OCI-LY1 (cell line): ENCODE results near the gene MAGI1.

Experiments used
- EZH2 ChIP-seq: fragments of 200-600 bp; sonication (generic), shearing (Covaris generic); IDR thresholded peaks from 2 replicates; pipeline ENCODE4 v1.8.0; 2017; ENCODE audit warnings: borderline replicate concordance, mixed run types, mild to moderate bottlenecking, antibody characterized with exemption, low read length, moderate library complexity, mixed read lengths
- TF ChIP-seq, protein P1 (sequence below): fragments of 200-600 bp; sonication (generic), shearing (Covaris generic); IDR thresholded peaks from 2 replicates; pipeline ENCODE4 v1.5.1; 2017; ENCODE audit warnings: mild to moderate bottlenecking, antibody characterized with exemption, low read length, moderate library complexity, mixed read lengths

DNA sequence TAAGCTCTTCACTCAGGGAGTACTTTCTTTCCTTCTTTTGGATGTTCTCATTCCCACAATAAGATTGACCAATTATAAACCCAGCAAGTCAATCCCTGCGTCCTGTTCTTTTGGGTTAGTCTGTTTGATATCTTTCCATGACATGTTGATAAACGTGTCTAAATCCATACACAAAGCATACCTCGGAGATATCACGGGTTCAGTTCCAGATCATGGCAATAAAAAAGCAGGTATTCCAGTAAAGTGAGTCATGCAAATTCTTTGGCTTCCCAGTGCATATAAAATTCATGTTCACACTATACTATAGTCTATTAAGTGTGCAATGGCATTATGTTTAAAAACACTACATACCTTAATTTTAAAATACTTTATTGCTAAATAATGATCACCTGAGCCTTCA, 667.7 kb downstream of the MAGI1 start:
- TF ChIP-seq, protein P1, sequence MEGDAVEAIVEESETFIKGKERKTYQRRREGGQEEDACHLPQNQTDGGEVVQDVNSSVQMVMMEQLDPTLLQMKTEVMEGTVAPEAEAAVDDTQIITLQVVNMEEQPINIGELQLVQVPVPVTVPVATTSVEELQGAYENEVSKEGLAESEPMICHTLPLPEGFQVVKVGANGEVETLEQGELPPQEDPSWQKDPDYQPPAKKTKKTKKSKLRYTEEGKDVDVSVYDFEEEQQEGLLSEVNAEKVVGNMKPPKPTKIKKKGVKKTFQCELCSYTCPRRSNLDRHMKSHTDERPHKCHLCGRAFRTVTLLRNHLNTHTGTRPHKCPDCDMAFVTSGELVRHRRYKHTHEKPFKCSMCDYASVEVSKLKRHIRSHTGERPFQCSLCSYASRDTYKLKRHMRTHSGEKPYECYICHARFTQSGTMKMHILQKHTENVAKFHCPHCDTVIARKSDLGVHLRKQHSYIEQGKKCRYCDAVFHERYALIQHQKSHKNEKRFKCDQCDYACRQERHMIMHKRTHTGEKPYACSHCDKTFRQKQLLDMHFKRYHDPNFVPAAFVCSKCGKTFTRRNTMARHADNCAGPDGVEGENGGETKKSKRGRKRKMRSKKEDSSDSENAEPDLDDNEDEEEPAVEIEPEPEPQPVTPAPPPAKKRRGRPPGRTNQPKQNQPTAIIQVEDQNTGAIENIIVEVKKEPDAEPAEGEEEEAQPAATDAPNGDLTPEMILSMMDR = no peak
- no peak for TF ChIP-seq EZH2
